ENCODE measurements around the gene LILRB1.

DNA sequence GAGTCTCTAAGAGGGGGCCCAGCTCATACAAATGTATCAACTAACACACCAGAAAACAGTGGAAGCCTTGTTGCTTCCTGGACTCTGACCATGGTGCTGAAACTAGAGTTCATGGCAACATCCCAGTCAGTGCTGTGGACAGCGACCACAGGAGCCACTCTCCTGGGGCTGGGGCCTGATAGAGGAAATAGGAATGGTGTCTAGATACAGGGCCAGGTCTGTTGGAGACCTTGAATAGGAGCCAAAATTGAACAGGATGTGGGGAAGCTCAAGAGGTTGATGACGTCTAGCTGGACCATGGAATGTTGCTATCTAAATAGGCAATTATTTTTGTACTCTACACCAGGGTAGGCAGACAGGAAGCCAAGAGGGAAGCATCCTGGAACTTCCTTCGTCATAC, 54.2 kb downstream of the LILRB1 start:
- TF ChIP-seq, protein P1, sequence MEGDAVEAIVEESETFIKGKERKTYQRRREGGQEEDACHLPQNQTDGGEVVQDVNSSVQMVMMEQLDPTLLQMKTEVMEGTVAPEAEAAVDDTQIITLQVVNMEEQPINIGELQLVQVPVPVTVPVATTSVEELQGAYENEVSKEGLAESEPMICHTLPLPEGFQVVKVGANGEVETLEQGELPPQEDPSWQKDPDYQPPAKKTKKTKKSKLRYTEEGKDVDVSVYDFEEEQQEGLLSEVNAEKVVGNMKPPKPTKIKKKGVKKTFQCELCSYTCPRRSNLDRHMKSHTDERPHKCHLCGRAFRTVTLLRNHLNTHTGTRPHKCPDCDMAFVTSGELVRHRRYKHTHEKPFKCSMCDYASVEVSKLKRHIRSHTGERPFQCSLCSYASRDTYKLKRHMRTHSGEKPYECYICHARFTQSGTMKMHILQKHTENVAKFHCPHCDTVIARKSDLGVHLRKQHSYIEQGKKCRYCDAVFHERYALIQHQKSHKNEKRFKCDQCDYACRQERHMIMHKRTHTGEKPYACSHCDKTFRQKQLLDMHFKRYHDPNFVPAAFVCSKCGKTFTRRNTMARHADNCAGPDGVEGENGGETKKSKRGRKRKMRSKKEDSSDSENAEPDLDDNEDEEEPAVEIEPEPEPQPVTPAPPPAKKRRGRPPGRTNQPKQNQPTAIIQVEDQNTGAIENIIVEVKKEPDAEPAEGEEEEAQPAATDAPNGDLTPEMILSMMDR (IDR thresholded peaks at IDR 0.05), result no peak
- TF ChIP-seq POLR2AphosphoS5 (IDR thresholded peaks at IDR 0.05) (no peak), POLR2A (IDR thresholded peaks at IDR 0.05; ENCODE audit: low read depth) (no peak), EP300 (IDR thresholded peaks at IDR 0.05) (no peak)

Data from esophagus muscularis mucosa (tissue), 4 donors.